HUES48 (cell line): ENCODE data around the gene ATXN2.
"Not testable (repeated sequence)": the region's sequence is repeated elsewhere in the genome, so short reads cannot be mapped to it uniquely, and the experiment has no call there.

Experiments
- H3K27ac ChIP-seq: one replicate; pipeline ENCODE4 v1.7.0; 2013; ENCODE audit warnings: low read depth, low read length, inconsistent platforms
- H3K27me3 ChIP-seq: 2 replicates; pipeline ENCODE4 v1.6.1; 2013; ENCODE audit warnings: mild to moderate bottlenecking, low read length; ENCODE audit not compliant: control insufficient read depth, insufficient read depth
- H3K36me3 ChIP-seq: 2 replicates; pipeline ENCODE4 v1.6.1; 2013; ENCODE audit warnings: low read length; ENCODE audit not compliant: control insufficient read depth, insufficient read depth
- H3K4me1 ChIP-seq: 2 replicates; pipeline ENCODE4 v1.6.1; 2013; ENCODE audit warnings: mild to moderate bottlenecking, low read length; ENCODE audit not compliant: control insufficient read depth, insufficient read depth
- H3K4me3 ChIP-seq: 2 replicates; pipeline ENCODE4 v1.5.1; 2013; ENCODE audit warnings: mild to moderate bottlenecking, low read depth, low read length
- H3K9ac ChIP-seq: 2 replicates; pipeline ENCODE4 v1.6.1; 2013; ENCODE audit warnings: mild to moderate bottlenecking, low read depth, low read length, moderate library complexity
- H3K9me3 ChIP-seq: 2 replicates; pipeline ENCODE4 v1.6.1; 2013; ENCODE audit warnings: low read length; ENCODE audit not compliant: control insufficient read depth, insufficient read depth

Gene ATXN2

GRCh38 chr12:111599453-111600204 is 514 bp upstream of the ATXN2 start:
- Histone ChIP-seq H3K36me3 (no peaks in the 10 kb centered on the region), H3K9ac (peak overlapping the region; percentile 96), H3K4me1 (peaks cover 14% of the 10 kb centered on the region), H3K4me3 (peak overlapping the region; percentile 80), H3K27me3 (no peaks in the 10 kb centered on the region), H3K9me3 (no peaks in the 10 kb centered on the region), H3K27ac (peak overlapping the region; percentile 96)

- peak overlapping the region; percentile 56; the same call in 1 of the 2 replicates for H3K9ac ChIP-seq
- no peaks in the 10 kb centered on the region for H3K36me3 ChIP-seq
- no peaks in the 10 kb centered on the region for H3K27me3 ChIP-seq
- peak overlapping the region; percentile 80 for H3K4me3 ChIP-seq
- peak overlapping the region; percentile 79 for H3K27ac ChIP-seq
- H3K9me3 ChIP-seq: no peaks in the 10 kb centered on the region
- peaks cover 20% of the 10 kb centered on the region for H3K4me1 ChIP-seq
Observed at GRCh38 chr12:111597831-111598636, 1.1 kb downstream of the ATXN2 start.

- Histone ChIP-seq H3K9ac (peak overlapping the region; percentile 56; the same call in 1 of the 2 replicates), H3K4me3 (peak overlapping the region; percentile 80), H3K27ac (peak overlapping the region; percentile 79), H3K4me1 (peaks cover 20% of the 10 kb centered on the region), H3K27me3 (no peaks in the 10 kb centered on the region), H3K9me3 (no peaks in the 10 kb centered on the region), H3K36me3 (no peaks in the 10 kb centered on the region)
Observed at GRCh38 chr12:111596985-111597830, 1.9 kb downstream of the ATXN2 start.

- H3K36me3 ChIP-seq, H3K9ac ChIP-seq, H3K4me3 ChIP-seq, H3K9me3 ChIP-seq, H3K27me3 ChIP-seq, H3K27ac ChIP-seq: not testable (repeated sequence)
- H3K4me1 ChIP-seq: peaks cover 20% of the 10 kb centered on the region
Observed at GRCh38 chr12:111595341-111595835, 3.7 kb downstream of the ATXN2 start.

- H3K4me3 ChIP-seq, H3K36me3 ChIP-seq, H3K9me3 ChIP-seq, H3K27me3 ChIP-seq, H3K27ac ChIP-seq, H3K9ac ChIP-seq: not testable (repeated sequence)
- H3K4me1 ChIP-seq: peaks cover 16% of the 10 kb centered on the region
Observed at GRCh38 chr12:111591399-111592010, 7.6 kb downstream of the ATXN2 start.

- no peak overlapping the region for H3K9ac ChIP-seq
- H3K9me3 ChIP-seq: no peaks in the 10 kb centered on the region
- no peak overlapping the region for H3K27ac ChIP-seq
- peaks cover 12% of the 10 kb centered on the region for H3K4me1 ChIP-seq
- H3K36me3 ChIP-seq: no peaks in the 10 kb centered on the region
- H3K4me3 ChIP-seq: no peak overlapping the region
- H3K27me3 ChIP-seq: no peaks in the 10 kb centered on the region
Observed at GRCh38 chr12:111590552-111590951, 8.6 kb downstream of the ATXN2 start.

GRCh38 chr12:111589601-111590000 is 9.5 kb downstream of the ATXN2 start:
- Histone ChIP-seq H3K27me3 (no peaks in the 10 kb centered on the region), H3K4me3 (no peak overlapping the region), H3K9ac (no peak overlapping the region), H3K4me1 (peaks cover 6% of the 10 kb centered on the region; the same call in 1 of the 2 replicates), H3K36me3 (no peaks in the 10 kb centered on the region), H3K9me3 (no peaks in the 10 kb centered on the region), H3K27ac (no peak overlapping the region)

GRCh38 chr12:111588010-111588409 is 11.1 kb downstream of the ATXN2 start:
- no peaks in the 10 kb centered on the region for H3K27me3 ChIP-seq
- no peak overlapping the region for H3K4me3 ChIP-seq
- H3K4me1 ChIP-seq: no peaks in the 10 kb centered on the region
- H3K9ac ChIP-seq: no peak overlapping the region
- no peaks in the 10 kb centered on the region for H3K36me3 ChIP-seq
- no peaks in the 10 kb centered on the region for H3K9me3 ChIP-seq
- no peak overlapping the region for H3K27ac ChIP-seq

- Histone ChIP-seq H3K27ac (no peak overlapping the region), H3K9ac (no peak overlapping the region), H3K36me3 (no peaks in the 10 kb centered on the region), H3K4me1 (no peaks in the 10 kb centered on the region), H3K4me3 (no peak overlapping the region), H3K9me3 (no peaks in the 10 kb centered on the region), H3K27me3 (no peaks in the 10 kb centered on the region)
Observed at GRCh38 chr12:111586986-111587385, 12.1 kb downstream of the ATXN2 start.

- no peaks in the 10 kb centered on the region for H3K36me3 ChIP-seq
- no peaks in the 10 kb centered on the region for H3K4me1 ChIP-seq
- H3K9ac ChIP-seq: no peak overlapping the region
- no peaks in the 10 kb centered on the region for H3K9me3 ChIP-seq
- H3K4me3 ChIP-seq: no peak overlapping the region
- no peaks in the 10 kb centered on the region for H3K27me3 ChIP-seq
- H3K27ac ChIP-seq: no peak overlapping the region
Observed at GRCh38 chr12:111585690-111586089, 13.4 kb downstream of the ATXN2 start.
